HG02798 (cell line): ENCODE data around the gene TFDP3.

Source experiments
- ATAC-seq: cut with Tn5 transposase; IDR thresholded peaks from one replicate; pipeline ENCODE4 v1.9.1; 2021; ENCODE audit warnings: mild to moderate bottlenecking; ENCODE audit not compliant: unreplicated experiment, poor library complexity

The TFDP3 gene

GRCh38 chrX:133188631-133189030, 29.5 kb downstream of the TFDP3 start:
- ATAC-seq = no peak

DNA sequence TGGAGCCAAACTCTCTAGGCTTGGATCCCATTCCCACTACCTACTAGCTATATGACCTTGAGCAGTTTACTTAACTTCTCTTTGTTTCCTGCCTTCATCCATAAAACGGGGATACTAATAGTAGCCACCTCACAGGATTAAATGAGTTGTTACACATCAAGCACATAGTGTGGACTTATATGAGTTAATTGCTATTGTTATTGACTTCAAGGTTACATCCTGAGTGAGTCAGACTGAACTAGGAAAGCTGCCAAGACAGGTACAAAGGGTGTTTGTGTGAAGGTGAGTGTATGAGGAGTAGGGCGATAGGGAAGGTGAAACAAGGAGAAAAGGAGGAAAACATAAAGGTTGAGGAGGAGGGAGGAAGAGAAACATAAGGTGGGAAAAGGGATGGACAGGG, 32.2 kb downstream of the TFDP3 start:
- ATAC-seq = no peak

GRCh38 chrX:133185119-133185518, 33.0 kb downstream of the TFDP3 start:
- ATAC-seq = no peak

DNA sequence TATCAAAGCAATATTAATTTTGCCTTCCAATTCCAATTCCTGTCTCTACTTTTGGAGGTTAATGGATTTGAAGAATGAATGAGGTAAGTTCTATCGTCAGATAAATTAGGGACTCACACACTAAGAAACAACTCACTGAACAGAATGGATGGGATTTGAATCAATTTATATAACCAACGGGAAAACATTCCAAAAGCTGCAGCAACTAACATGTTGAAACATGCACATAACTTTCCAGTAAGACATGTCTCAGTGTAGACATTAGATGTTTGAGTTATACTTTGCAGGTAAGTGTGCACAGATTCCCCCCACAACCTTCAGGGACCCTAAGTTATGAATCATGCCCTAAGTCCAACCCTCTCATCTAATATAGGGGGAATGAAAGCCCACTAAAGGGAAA, 34.3 kb downstream of the TFDP3 start:
- ATAC-seq = no peak

DNA sequence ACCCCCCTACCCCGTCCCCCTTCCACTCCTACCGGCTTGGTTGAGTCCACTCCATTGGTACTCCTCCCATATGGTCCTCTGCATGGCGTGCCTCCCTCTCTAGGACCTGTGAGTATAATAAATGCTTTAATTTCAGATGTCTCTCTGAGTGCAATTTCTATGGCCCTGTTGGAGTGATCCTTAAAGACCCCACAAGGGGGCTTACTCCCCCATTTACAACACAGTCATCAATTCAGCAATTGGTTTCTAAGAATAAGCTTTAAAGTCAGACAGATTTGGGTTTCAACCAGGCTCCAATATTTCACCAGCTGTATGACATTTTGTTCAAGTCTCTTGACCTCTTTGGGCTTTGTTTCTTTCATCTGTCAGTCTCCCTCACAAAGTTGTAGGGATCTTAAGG, 38.7 kb downstream of the TFDP3 start:
- ATAC-seq = no peak

GRCh38 chrX:133177202-133177601, 41.0 kb downstream of the TFDP3 start:
- ATAC-seq = no peak

- no peak for ATAC-seq
Observed at GRCh38 chrX:133175605-133176004, 42.5 kb downstream of the TFDP3 start.

GRCh38 chrX:133175162-133175561, 43.0 kb downstream of the TFDP3 start:
- ATAC-seq = no peak

GRCh38 chrX:133171962-133172708, 46.0 kb downstream of the TFDP3 start:
- peak; percentile 58 for ATAC-seq
